ES-I3 (cell line): Measurements from ENCODE around the gene SPRYD4.
"Not testable (repeated sequence)": the region's sequence is repeated elsewhere in the genome, so short reads cannot be mapped to it uniquely, and the experiment has no call there.

Source experiments
- H3K36me3 ChIP-seq: 2 replicates; pipeline ENCODE4 v1.6.1; 2013; ENCODE audit warnings: mild to moderate bottlenecking, low read length, control low read depth, moderate library complexity; ENCODE audit not compliant: insufficient read depth
- H3K4me1 ChIP-seq: 2 replicates; pipeline ENCODE4 v1.6.1; 2013; ENCODE audit warnings: mild to moderate bottlenecking, control low read depth, low read length; ENCODE audit not compliant: insufficient read depth
- H3K9ac ChIP-seq: 2 replicates; pipeline ENCODE4 v1.6.1; 2013; ENCODE audit warnings: low read depth, mild to moderate bottlenecking, low read length, moderate library complexity
- H3K9me3 ChIP-seq: 2 replicates; pipeline ENCODE4 v1.6.1; 2013; ENCODE audit warnings: mild to moderate bottlenecking, low read length, moderate library complexity; ENCODE audit not compliant: control insufficient read depth, insufficient read depth

SPRYD4 gene

GRCh38 chr12:56468216-56469006 lies at the start of gene SPRYD4:
TSS of gene SPRYD4 (plus strand) at chr12:56468578. CDS start at chr12:56468592, 14 bp downstream.
- Histone ChIP-seq H3K9me3 (no peaks in the 10 kb centered on the region), H3K4me1 (peaks cover 4% of the 10 kb centered on the region; the same call in 1 of the 2 replicates), H3K36me3 (peaks cover 4% of the 10 kb centered on the region; the same call in 1 of the 2 replicates), H3K9ac (peak within 1 kb of the TSS; percentile 98)

DNA sequence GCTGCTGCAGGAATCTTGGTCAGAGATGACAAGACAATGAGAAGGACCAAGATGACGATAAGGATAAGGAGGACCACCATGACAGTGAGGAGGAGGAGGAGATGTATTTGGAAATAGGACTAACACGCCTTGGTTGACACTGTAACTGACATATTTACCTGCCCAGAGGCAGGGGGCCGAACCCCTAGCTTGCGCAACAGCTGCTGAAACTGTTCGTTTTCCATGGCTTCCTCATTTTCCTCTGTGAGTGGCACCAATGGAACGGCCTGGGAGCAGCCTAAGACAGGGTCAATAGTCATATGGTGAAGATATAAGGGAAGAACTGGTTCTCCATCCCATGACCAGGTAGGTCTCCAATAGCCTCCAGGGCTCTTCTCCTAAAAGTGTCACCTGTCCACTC lies 48.0 kb upstream of the SPRYD4 start:
- Histone ChIP-seq H3K9ac (no peak overlapping the region), H3K9me3 (no peaks in the 10 kb centered on the region), H3K36me3 (peaks cover 12% of the 10 kb centered on the region; the same call in 1 of the 2 replicates), H3K4me1 (no peaks in the 10 kb centered on the region)

DNA sequence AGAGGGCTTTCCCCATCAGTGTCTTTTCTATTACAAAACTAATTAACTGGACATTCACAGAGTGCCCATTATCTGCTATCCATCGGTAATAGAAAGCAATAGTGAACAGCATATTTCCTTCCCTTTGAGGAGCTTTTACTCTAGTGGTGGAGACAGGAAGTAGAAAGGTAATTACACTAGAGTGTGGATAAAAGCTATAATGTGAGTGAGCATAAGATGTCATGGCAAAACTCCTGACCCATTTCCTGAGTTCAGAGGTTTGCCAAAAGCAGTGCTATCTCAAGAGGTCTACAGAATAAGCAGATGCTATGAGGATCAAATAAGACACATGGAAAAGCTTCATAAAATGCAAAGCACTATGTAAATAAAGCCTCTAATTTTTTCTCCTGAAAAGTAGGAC lies 43.2 kb upstream of the SPRYD4 start:
- no peaks in the 10 kb centered on the region for H3K4me1 ChIP-seq
- H3K9ac ChIP-seq = no peak overlapping the region
- no peaks in the 10 kb centered on the region for H3K9me3 ChIP-seq
- peaks cover 18% of the 10 kb centered on the region; the same call in 1 of the 2 replicates for H3K36me3 ChIP-seq

GRCh38 chr12:56425940-56426438 lies 42.4 kb upstream of the SPRYD4 start:
- Histone ChIP-seq H3K4me1 (no peaks in the 10 kb centered on the region), H3K36me3 (peaks cover 23% of the 10 kb centered on the region; the same call in 1 of the 2 replicates), H3K9me3 (no peaks in the 10 kb centered on the region), H3K9ac (no peak overlapping the region)

GRCh38 chr12:56431288-56431687 lies 37.1 kb upstream of the SPRYD4 start:
- Histone ChIP-seq H3K36me3 (peaks cover 11% of the 10 kb centered on the region; the same call in 1 of the 2 replicates), H3K9me3 (no peaks in the 10 kb centered on the region), H3K4me1 (no peaks in the 10 kb centered on the region), H3K9ac (no peak overlapping the region)

DNA sequence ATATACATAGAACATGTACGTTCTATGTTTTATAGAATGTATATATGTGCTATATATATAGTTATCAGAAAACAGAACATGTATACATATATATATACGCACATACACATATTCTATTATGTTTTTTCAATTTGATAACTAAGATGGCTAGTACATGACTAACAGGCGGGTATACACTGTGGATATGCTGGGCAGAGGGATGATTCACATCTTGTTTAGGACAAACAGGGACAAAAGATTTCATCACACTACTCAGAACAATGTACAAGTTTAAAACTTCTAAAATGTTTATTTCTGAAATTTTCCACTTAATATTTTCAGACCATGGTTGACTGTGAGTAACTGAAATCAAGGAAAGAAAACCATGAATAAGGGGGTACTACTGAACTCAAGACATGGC lies 36.5 kb upstream of the SPRYD4 start:
- peaks cover 11% of the 10 kb centered on the region; the same call in 1 of the 2 replicates for H3K36me3 ChIP-seq
- H3K9ac ChIP-seq = no peak overlapping the region
- H3K4me1 ChIP-seq = no peaks in the 10 kb centered on the region
- H3K9me3 ChIP-seq = no peaks in the 10 kb centered on the region

DNA sequence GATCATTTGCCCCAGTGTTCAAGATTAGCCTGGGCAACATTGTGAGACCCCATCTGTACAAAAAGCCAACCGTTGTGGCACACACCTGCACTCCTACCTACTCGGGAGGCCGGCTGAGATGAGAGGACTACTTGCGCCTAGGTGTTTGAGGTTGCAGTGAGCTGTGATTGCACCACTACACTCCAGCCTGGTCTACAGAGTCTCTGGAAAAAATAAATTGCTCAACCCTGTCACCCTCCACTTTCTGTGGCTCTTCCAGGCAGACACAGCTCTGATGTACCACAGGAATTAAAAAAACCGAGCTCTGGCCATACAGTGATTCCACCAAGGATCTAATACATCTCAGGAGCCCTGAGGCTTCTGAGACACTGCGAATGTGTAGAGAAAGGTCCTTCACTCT lies 33.5 kb upstream of the SPRYD4 start:
- no peaks in the 10 kb centered on the region for H3K9me3 ChIP-seq
- H3K36me3 ChIP-seq = 0 out of 2 replicates have a peak, but pooled peaks cover 5% of the 10 kb centered on the region
- no peaks in the 10 kb centered on the region for H3K4me1 ChIP-seq
- H3K9ac ChIP-seq = no peak overlapping the region

DNA sequence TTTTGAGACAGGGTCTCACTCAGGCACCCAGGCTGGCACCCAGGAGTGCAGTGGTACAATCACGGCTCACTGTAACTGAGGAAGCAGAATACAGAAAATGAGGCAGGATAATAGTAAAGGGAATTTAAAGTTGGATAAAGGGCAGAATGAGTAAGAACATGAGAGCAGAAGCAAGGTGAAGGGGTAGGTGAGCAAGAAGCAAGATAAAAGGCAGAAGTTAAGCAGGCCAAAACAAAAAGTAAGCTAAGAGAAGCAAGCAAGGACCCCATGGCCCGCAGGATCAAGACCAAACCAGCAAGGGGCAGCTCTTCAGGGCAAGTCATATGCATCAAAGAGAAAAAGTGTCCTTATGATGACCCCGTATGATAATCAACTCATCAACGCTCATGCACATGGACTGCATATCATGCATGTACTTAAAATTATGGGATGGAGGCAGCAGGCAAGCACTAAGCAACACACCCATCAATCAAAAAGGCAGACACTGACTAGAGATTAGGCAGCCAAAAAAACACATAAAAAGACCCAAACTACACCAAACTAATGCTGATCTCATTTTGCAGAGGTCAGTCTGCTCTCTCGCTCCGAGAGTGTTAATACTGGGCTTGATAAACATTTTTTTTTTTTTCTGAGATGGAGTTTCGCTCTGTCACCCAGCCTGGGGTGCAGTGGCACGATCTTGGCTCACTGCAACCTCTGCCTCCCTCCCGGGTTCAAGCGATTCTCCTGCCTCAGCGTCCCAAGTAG lies 30.8 kb upstream of the SPRYD4 start:
- peaks cover 3% of the 10 kb centered on the region; the same call in 1 of the 2 replicates for H3K9me3 ChIP-seq
- H3K36me3 ChIP-seq = no peaks in the 10 kb centered on the region; the same call in 1 of the 2 replicates
- no peak overlapping the region for H3K9ac ChIP-seq
- H3K4me1 ChIP-seq = no peaks in the 10 kb centered on the region

DNA sequence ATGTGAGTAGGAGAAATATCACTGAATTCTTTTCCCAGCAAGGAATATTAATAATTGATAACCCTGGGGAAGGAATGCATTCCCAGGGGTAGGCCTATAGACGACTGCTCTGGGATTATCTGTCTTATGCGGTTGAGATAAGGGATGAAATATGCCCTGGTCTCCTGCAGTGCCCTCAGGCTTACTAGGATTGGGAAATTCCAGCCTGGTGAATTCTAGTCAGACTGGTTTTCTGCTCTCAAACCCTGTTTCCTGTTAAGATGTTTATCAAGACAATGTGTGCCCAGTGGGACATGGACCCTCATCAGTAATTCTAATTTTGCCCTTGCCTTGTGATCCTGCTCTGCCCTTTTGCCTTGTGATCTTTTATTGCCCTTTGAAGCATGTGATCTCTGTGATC lies 25.2 kb upstream of the SPRYD4 start:
- not testable (repeated sequence) for H3K36me3 ChIP-seq, H3K4me1 ChIP-seq, H3K9ac ChIP-seq
- peaks cover 12% of the 10 kb centered on the region; the same call in 1 of the 2 replicates for H3K9me3 ChIP-seq

DNA sequence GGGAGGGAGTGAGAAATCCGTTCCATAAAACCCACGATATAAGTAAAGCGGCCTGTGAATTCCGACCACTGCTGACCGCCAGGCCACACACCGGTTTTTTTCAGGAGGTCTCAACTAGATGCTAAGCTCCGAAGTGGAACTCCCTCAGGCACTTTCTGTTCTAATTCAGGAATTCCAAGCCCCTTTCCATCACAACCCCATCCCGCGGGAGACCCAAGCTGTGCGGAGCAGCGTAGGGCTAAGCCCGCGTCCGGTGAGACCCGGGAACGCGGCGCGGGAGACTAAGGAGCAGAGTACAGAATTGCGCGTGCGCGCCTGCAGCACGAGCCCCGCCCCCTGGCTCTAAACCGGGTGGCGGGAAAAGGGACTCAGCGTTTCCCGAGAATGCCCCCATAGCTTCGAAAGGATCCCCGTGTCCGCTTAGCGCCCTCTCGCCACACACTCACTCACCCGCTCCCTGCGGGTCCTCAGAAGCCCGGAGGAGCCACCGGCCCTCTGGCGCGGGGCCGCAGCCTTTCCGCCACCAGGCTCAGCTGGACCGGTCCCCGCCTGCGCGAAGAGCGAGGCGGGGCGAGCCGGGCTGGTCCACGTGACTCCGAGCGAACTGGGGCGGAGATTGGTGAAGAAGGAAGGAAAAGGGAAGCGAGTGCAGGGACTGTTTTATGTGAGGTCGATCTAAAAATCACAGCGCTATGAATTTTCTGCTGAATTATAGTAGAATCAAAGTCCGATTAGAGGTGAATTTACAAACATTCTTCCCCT lies 19.3 kb upstream of the SPRYD4 start, which contains the start of gene TIMELESS:
Gene TIMELESS (minus strand): TSS at position 567 of the 762 bp plus-strand sequence. CDS start 15,256 bp downstream, outside the sequence.
- Histone ChIP-seq H3K9me3 (0 out of 2 replicates have a peak, but pooled peaks cover 9% of the 10 kb centered on the region), H3K4me1 (no peaks in the 10 kb centered on the region), H3K36me3 (peaks cover 5% of the 10 kb centered on the region; the same call in 1 of the 2 replicates), H3K9ac (peak within 1 kb of the TSS; percentile 76)

DNA sequence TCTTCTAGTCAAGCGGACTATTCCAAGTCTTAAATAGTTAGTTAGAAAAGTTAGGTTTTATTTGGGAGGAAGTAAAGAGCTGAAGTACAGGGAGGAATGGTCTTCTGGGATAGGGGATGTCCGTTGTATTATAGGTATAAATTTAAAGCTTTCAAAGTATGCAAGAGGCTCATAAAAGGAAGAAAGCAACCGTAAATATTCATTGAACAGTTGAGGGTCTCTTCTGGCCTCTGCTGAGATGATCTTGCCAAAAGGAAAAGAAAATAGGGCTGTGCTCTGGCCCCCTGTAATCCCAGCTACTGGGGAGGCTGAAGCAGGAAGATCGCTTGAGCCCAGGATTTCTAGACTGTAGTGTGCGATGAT lies 18.8 kb upstream of the SPRYD4 start:
- Histone ChIP-seq H3K9me3 (0 out of 2 replicates have a peak, but pooled peaks cover 4% of the 10 kb centered on the region), H3K36me3 (no peaks in the 10 kb centered on the region)

GRCh38 chr12:56450241-56450640 lies 18.1 kb upstream of the SPRYD4 start:
- no peaks in the 10 kb centered on the region for H3K9me3 ChIP-seq
- no peaks in the 10 kb centered on the region for H3K4me1 ChIP-seq
- H3K36me3 ChIP-seq = no peaks in the 10 kb centered on the region
- H3K9ac ChIP-seq = no peak overlapping the region

More for the DNA sequence above, 18.8 kb upstream of the SPRYD4 start:
- Histone ChIP-seq H3K4me1 (no peaks in the 10 kb centered on the region), H3K9ac (peak overlapping the region; percentile 76)

DNA sequence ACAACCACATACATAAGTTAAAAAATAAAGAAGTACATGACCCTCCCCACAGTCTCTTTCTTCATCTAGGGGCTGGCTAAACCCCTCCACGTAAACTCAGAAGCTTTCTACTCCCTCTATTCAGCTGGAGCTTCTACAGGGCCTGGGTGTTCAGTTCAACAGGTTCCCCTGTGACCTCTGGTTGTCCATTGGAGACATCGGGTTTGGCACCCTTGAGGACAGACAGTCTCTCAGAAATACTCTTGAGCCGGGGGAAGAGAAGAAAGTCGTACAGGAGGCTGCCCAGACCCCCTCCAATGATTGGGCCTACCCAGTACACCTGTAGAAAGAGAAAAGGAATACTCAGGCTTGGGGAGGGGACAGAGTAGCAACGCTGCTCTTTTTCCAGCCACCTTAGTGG lies 17.2 kb upstream of the SPRYD4 start:
- H3K9ac ChIP-seq = no peak overlapping the region
- no peaks in the 10 kb centered on the region for H3K9me3 ChIP-seq
- H3K36me3 ChIP-seq = no peaks in the 10 kb centered on the region
- no peaks in the 10 kb centered on the region for H3K4me1 ChIP-seq

- Histone ChIP-seq H3K9ac (no peak within 1 kb of the TSS), H3K4me1 (no peaks in the 10 kb centered on the region), H3K9me3 (no peaks in the 10 kb centered on the region), H3K36me3 (no peaks in the 10 kb centered on the region)
These were observed 13.8 kb upstream of the SPRYD4 start, which contains the start of gene MIP for GRCh38 chr12:56454557-56454956. TSS of gene MIP (minus strand) at chr12:56454657. CDS start at chr12:56454613, 44 bp downstream.
